Measurements from ENCODE around the gene FOXL1.

DNA sequence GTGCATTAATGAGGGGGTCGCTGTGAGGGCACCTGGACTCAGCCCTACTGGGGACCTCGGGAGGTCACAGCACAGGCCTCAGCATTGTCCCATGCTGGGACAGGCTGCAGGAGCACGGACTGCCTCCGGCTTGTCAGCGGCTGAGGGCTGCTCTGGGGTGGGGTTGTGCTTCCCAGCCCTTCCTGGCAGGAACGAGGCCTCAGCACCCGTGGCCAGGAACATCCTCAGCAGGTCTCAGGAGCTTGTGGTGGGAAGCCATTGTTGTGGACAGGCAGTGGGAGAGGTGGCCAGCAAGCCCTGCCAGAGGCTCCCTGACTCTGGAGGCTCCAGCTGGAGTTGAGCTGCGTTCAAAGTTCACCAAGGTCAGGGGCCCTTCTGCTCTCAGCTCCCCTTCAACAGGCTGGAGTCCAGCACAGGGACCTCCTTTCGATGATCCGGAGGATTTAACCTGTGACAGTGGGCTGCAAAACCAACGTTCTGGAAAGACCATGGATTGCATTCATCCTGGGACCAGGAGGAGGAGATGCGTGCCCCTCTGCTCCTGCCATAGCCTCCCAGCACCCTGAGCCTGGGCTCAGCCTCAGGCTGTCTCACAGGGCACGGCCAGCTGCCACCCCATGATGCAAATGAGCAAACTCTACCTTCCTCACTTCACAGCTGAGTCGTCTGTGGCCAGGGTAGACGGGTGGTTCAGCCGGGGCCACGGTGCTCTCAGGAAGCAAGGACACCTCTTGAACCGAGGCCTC lies 32.6 kb downstream of the FOXL1 start:
- TF ChIP-seq, protein P1, sequence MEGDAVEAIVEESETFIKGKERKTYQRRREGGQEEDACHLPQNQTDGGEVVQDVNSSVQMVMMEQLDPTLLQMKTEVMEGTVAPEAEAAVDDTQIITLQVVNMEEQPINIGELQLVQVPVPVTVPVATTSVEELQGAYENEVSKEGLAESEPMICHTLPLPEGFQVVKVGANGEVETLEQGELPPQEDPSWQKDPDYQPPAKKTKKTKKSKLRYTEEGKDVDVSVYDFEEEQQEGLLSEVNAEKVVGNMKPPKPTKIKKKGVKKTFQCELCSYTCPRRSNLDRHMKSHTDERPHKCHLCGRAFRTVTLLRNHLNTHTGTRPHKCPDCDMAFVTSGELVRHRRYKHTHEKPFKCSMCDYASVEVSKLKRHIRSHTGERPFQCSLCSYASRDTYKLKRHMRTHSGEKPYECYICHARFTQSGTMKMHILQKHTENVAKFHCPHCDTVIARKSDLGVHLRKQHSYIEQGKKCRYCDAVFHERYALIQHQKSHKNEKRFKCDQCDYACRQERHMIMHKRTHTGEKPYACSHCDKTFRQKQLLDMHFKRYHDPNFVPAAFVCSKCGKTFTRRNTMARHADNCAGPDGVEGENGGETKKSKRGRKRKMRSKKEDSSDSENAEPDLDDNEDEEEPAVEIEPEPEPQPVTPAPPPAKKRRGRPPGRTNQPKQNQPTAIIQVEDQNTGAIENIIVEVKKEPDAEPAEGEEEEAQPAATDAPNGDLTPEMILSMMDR (IDR thresholded peaks at IDR 0.05) = no peak
- TF ChIP-seq POLR2A (IDR thresholded peaks at IDR 0.05) = no peak
